Measurements from ENCODE around the gene CCDC171.

GRCh38 chr9:15670894-15671293, 118.1 kb downstream of the CCDC171 start:
- TF ChIP-seq CTCF (conservative IDR thresholded peaks at IDR 0.05; ENCODE audit: low read depth in 2 of 2) (no peak), ZNF331 (CRISPR knock-in tag; IDR thresholded peaks at IDR 0.05; ENCODE audit: low read depth) (no peak), REST (IDR thresholded peaks at IDR 0.05; ENCODE audit: unreplicated experiment) (no peak), POLR2AphosphoS5 (IDR thresholded peaks at IDR 0.05; ENCODE audit: low read depth) (no peak), ZNF114 (CRISPR knock-in tag; IDR thresholded peaks at IDR 0.05) (no peak), EZH2phosphoT487 (IDR thresholded peaks at IDR 0.05; ENCODE audit: unreplicated experiment) (no peak), NANOG (IDR thresholded peaks at IDR 0.05; ENCODE audit: borderline replicate concordance) (no peak), EZH2 (IDR thresholded peaks at IDR 0.05; ENCODE audit: low read depth, unreplicated experiment) (no peak), STAT1 (IDR thresholded peaks at IDR 0.05; ENCODE audit: unreplicated experiment) (no peak), JUNB (IDR thresholded peaks at IDR 0.05; ENCODE audit: unreplicated experiment) (no peak), CREB1 (CRISPR knock-in tag; IDR thresholded peaks at IDR 0.05; ENCODE audit: low read depth) (no peak), ETS1 (IDR thresholded peaks at IDR 0.05) (no peak), ZNF462 (CRISPR knock-in tag; IDR thresholded peaks at IDR 0.05) (no peak)

Measured in GM23338 (cell line).